Ramos (cell line): ENCODE data around the gene SLC28A3.

Experiments
- in situ Hi-C: fragments of 300-500 bp; cut with MboI; formaldehyde crosslinking; loops from one replicate; pipeline ENCODE4 v1.14.3; 2022; ENCODE audit warnings: low sequenced_read_pairs; ENCODE audit not compliant: unreplicated experiment

SLC28A3 gene

DNA sequence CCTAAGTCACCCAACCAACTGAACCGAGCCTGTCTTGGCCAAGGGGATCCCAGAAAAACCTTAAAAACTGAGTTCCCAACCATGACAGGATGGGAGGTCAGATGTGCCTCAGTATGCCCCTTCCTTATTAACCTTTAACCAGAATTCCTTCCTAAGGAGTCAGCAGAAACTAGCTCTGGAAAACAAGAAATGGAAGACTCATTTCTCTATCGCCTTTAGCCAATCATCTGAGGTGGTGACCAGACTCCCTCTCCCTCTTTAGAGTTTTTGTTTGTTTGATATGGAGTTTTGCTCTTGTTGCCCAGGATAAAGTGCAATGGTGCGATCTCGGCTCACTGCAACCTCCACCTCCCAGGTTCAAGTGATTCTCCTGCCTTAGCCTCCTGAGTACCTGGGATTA, 37.5 kb downstream of the SLC28A3 start:
- in situ Hi-C loops: no loop called here

DNA sequence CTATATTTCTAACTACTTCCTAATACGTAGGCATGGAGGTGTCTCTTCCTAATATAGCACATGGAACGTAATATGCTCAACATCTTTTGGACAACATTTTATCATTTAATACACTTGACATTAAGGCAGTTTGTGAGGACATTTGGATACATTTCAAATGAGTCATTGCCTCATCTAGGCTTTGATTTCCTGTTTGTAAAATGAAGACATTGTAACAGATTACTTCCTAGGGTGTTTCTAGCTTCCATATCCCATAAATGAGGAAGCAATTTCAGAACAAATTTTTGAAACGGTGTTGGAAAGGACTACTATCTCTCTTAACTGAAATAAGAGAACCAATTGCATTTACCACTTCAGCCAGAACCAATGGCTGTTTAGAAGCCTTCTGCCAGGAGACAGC, 38.7 kb downstream of the SLC28A3 start:
- in situ Hi-C loops: no loop called here

DNA sequence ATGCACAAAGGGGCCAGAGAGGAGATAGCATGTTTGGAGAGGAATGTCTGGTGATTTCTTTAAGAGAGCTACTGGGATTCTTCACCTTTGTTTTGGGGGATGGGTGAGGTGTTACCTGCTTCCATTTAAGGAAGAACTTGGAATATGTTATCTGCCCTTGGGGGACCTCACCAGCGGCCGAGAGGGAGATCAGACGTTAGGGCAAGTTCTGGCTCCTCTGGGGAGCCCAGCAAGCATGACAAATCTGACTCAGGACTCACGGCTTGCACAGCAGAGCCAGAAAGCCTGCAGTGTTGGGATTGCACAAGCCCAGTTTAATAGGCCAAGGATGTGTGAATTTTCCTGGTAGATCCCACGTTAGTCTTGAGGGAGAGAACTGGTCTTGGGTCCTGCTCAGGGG, 40.3 kb downstream of the SLC28A3 start:
- in situ Hi-C loops: no loop called here

DNA sequence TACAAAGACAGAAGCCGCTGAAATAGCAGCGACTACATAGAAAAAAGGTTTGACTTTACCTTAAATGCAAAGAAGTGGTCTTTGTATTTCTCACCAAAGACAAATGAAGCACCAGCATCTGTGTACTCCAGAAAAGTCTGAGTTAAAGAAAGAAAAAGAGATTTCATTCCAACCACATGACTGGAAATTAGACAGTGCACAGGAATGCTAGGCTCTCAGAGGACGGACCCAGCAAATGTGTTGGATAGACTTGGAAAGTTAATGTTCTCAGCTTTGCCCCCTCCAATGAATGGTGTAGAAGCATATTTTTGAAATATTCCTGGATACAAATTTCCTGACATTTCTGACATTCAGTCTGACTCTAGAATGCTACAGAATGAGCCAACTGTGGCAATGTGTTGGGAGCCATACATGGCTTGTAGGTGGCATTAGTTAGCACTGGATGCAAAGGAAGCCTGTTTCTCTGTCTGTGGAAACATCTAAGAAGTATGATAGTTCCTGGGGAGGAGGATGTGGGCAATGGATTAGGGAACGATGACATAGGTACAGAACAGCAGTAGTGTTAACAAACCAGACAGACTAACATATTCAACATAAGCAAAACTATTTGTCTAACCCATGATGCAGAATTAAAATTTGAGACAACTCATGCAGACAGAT, 43.3 kb downstream of the SLC28A3 start:
- in situ Hi-C loops: loop anchor here (10.0 kb wide), 1 partner anchor 62 kb away; no protein-coding TSS in a partner anchor

DNA sequence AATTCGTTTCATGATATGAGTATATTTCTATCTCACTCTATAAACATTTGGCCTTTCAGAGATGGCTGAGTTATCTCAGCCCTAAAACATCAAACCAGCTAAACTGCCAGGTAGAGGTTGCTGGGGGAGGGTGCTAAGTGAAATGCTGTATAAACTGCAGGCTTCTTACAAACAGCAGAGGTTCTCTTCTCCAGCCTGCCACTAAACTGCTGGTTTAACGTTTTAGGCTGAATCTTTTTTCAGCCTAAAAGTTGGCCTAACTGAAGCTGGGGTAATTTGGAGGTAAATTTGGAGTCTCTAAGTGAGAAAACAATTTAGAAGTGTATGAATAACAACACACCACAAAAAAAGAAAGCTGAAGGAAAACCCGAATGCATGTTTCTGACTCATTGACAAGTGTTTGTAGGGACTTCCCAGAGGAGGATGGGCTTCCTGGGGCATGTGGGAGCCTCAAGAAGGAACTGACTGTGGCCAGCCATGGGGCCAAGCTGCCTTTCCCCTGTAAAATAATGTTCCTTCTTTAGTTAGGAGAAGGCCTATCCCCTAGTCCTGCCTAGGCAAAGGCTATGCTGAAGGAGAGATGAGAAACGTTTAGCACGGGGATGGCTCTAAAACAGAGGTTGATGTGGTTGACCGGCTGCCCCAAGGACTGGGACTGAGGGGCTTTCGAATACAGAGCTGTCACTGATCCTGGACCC, 44.3 kb downstream of the SLC28A3 start:
- in situ Hi-C loops: loop anchor here (10.0 kb wide), 1 partner anchor 61 kb away; no protein-coding TSS in a partner anchor

DNA sequence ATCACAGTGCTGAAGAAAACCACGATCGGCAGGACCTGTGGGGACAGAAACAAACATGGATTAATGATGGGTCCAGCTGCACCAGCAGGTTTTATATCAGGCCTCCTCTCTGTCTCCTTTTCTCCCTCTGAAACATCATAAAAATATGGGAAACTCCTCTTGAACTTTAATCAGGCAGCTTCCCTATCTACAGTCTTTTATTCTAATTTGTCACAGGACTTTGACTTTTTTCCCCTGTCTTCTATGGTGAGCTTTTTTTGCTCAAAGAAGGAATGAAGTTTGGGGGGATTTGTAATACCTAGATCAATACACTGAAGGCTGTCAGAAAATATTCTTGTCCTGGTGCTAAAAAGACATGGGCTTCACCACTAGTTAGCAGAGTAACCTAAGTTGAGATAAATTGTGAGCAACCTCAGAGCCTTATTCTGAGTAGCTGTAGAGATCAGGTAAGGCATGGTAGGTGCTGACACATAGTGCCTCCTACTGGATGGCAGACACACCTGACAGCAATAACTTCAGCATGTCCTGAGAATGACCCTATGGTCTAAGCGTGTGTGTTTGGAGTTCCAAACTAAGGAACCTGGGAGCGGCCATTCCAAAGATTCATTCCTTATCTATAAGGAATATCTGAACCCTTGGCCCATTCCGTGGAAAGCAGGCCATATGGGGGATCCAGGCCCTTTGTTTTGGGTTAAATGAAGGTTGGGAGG, 46.2 kb downstream of the SLC28A3 start:
- in situ Hi-C loops: loop anchor here (10.0 kb wide), 1 partner anchor 60 kb away; no protein-coding TSS in a partner anchor

DNA sequence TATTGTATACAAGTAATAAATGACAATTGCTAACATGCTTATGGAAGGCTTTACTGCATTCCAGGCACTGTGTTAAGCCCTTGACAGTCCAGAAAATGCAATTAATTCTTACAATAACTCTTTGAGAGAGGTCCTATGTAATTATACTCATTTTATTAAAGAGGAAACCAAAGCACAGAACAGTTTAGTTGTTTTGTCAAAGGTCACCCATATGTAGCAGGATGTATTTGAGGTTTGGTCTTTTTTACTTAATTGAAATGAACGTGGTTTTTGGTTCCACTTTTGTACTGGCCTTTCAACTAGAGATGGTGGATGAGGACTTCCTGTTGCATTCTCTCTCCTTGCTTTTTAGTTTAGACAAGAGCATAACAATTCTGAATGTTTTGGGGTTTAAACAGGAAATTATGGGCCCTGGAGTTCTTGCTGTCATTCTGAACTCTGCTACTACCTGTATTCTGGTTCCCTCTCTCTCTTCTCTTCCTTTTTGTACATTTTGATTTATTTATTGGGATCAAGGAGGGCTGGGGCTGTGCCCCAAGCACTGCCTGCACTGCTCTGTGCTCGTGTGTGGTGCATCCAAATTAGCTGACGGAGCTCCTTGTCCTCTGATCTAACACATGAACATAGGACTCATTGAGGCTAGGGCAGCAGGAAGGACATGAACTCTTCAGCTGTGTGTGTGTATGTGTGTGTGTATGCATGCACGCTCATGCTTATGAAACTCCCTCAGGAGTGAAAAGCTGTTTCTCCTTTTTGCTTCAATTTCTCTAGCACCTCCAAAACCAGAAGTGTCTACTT, 47.4 kb downstream of the SLC28A3 start:
- in situ Hi-C loops: loop anchor here (10.0 kb wide), 1 partner anchor 58 kb away; no protein-coding TSS in a partner anchor

DNA sequence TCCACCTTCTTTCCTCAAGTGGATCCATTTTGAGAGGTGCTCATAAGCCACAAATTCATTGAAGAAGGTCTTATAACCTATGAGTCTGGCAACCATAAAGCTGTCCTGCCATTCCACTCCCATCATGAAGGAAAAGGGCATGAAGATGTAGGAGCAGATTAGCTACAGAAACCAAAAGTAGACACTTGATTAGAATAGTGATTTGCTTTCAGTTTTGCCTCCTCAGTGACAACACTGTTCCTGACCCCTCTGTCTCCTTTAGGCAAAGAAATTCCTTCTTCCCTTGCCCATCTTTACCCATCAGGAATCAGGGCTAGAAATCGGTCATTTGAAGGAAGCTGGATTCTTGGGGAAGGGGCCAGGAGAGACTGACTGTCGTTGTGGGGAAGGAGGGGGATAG, 55.2 kb downstream of the SLC28A3 start:
- in situ Hi-C loops: no loop called here

DNA sequence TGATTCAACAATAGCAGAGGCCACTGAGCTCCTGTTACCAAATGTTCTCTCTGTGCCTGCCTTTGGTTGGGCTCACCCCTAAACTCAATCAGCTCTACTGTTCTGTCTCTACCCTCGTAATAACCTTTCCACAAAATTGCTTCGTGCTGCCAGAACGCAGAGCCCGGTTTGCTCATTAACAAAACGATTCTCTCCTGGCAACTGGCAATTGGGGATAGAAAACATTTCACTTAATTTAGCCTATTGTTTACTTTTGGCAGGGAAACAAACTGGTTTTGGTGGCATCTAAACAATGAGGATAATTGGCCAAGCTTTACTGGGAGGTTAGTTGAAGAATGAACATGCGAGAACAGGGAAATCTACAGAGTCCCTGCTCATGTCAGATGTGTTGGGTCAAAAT, 56.6 kb downstream of the SLC28A3 start:
- in situ Hi-C loops: no loop called here

DNA sequence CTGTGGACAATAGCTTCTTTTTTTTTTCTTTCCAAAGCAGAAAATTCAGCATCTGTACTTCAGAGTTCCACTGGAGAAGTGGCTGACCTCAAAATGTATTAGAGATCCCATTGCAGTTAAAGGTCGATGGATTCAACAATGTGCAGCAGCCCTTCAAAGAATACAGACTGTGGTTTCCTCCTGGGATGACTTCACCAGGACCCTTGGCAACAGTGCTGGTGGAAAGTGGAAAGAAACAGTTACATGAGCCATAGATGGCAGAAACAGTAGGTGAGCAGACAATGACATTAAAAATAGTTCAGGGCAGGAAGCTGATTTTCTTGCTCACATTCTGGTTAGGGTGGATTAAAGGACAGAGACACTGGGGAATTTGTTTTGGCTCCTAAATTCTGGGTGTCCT, 62.4 kb downstream of the SLC28A3 start:
- in situ Hi-C loops: no loop called here

DNA sequence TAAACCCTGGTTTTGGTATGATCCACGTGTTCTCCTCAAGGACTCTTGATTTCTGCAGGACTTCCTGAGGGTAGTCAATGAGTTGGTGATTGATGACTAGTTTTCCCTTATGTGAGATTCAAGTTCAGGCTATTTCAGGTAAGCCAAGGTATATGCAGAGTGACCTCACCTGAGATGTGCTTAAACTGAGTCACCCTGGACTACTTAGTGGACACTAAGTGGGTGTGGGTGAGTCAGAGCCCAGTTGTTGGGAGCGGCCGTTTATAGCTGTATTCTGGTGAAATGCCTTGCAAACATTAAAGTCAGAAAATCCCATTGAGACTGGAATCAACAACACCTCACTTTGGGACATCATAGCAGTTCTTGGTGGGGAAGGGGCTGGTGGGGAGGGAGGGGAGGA, 62.9 kb downstream of the SLC28A3 start:
- in situ Hi-C loops: no loop called here

DNA sequence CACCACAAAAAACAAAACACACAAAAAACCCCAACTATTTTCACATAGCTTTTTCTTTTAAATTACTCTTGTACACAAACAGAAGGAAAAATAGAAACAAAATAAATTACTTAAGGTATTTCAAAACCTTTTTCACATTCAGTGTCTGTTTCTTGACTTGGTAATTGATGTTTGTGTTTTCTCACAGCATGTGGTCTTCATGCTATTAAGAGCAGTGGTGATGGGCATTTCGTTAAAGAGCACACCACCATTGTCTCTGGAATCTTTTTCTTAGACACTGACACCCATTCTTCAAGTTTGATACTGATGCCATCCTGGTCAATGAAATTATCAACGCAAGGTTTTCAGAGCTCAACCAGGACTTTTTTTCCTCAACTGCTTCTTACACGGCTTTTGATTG, 63.8 kb downstream of the SLC28A3 start:
- in situ Hi-C loops: no loop called here

DNA sequence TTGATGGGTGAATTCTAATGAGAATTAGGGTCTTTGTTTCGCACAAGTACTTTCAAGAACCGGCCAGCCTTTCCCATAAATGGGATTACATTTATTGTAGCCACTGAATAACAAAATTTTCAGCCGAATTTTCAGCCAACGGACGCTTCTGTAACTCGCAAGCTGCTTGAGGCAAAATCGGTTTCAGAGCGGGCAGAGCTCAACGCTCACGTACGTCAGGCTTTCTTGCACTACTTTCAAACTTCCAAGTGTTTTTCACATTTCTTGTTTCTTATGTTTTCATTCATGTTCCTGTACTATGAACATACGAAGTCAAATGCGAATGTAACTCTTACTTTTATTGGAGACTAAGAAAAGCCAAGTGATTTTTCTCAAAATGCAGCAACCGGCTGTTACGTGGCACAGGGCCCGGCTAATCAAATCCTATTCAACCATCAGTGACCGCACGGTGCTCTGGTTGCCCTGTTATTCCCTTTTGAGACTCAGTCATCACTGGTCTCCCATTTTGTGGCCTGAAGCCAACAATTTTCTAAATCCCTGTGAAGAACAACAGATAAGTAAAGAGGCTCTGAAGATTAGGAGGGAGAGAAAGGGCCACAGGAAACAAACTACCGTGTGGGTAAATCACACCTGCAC, 68.5 kb downstream of the SLC28A3 start:
- in situ Hi-C loops: no loop called here

DNA sequence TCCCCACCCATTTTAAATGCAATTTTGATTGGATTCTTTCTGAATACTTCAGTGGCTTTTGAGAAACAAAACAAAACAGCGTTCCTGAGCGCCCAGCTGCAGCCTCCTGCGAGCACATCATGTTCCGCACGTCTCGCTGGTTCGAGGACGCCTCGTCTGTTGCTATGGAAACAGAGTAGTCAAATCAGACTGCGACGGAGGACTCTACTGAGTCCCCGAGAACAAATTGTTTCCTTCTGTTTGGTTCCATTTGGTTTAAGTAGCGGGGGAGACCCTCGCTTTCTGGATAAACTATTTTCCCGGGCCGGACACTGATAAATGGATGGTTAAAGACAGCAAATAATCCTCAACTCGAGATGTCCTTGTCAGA, 69.0 kb downstream of the SLC28A3 start:
- in situ Hi-C loops: no loop called here

DNA sequence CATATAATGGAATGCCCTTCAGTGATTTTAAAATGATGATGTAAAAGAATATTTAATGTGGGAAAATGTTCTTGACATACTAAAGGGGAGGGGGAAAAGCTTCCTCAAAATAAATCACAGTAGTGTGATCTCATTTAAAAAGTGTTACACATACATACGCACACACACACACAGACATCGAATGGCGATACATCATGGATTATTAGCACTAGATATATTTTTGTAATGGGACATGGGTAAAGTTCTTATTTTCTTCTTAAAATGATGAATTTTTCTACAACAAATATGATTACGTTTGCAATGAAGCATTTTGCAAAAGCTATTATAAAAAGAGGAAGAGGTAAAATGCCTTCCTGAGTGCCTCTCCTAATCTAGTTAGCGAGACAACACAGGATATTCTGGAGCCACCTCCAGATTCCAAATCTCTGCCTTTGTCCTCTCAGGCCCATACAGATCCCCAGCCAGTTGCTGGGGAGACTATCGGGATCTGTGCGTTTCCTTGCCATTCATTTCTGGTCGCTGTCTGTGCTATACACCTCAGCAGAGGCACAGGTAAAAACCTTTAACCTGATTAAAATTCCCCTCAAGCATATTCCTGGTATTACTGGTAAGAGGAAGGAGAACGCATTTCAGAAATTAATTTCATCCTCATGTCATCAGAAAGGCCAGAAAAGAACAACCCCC, 69.6 kb downstream of the SLC28A3 start:
- in situ Hi-C loops: no loop called here

DNA sequence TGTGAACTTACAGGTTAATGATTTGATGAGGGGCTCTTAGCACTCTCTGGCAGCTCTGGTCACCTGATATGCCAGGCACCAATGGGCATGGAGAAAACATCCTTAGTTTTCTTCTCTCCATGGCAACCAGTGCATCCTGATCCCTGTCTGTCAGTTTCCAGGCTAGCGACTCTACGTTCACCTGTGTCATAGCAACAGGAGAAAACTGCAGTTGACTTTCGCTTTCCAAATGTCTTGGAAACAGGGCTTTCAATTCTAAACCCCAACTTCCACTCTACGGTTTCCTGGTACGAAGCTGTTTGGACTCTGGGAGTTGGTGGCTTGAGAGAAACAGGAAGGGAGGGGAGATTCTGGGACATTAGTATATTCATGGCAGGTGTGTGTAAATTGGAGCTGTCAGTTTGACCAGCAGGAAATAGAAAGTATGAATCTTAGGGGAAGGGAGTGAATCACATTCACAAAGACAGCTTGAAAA, 74.4 kb downstream of the SLC28A3 start:
- in situ Hi-C loops: no loop called here

DNA sequence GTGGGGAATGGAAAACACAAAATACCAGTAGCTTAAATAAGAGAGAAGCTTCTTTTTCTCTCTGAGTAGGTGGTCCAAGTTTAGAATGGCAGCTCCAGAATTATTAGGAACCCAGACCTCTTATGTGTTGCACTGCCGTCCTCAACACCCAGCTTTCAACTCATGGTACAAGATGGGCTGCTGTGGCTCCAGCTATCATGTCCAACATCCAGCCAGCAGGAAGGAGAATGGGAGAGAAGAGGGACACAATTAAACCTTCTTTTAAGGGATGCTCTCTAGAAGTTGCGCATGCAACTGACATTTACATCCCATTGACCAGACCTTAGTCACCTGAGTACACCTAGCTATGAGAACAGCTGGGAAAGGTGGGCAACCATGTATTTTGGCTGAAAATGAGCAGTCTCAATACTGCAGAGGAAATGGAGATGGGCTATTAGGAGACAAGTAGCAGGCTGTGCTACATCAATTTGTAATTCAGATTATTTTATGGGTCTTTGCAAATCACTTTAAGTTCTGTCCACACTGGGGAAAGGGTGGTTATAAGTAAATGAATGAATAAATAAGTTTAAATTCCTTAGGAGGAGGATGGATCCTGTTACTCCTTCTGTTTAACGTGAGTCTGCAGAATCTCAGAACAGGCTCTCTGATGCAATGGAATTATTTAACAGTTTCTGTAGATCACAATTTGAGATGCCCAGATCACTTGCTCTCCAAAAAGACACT, 76.1 kb downstream of the SLC28A3 start:
- in situ Hi-C loops: loop anchor here (5.0 kb wide), 1 partner anchor 327 kb away; no protein-coding TSS in a partner anchor

DNA sequence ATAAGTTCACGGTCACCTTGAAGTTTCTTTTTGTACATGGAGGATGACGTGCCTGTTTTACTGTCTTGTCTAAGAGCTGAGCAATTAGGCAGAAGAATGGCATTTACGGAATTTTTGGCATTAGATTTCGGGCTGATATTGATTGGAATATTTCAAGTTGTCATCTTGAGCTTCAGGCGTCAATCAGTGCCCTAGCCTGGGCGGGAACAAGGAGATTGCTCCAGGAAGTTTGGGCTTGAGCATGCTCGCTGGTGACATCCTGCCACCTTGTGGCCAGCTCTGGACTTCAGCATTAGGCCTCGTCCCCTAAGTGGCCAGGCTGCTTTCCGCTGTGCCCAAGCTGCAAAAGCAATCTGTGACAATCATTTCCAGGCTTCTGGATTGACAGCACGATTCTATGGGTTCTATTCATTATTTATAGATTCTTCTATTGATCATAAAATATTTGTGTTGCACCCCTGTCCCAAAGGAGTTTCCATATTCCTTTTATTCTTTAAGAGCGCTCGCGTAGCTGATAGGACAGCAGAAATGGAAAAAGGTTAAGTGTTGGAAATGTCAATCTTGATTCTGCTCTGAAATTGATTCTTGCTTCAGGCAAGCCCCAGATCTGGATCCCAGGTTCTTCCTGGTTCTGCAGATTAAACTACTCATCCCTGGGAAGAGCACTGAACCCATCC, 79.3 kb downstream of the SLC28A3 start:
- in situ Hi-C loops: loop anchor here (5.0 kb wide), 1 partner anchor 324 kb away; no protein-coding TSS in a partner anchor
